Transverse colon (tissue), 4 donors: ENCODE measurements around the gene TIMD4.

Source experiments
- POLR2A ChIP-seq: fragments of 450-650 bp; IDR thresholded peaks from one replicate; pipeline ENCODE4 v1.6.1; 2016; ENCODE audit warnings: antibody characterized with exemption, mild to moderate bottlenecking, moderate library complexity
- POLR2AphosphoS5 ChIP-seq, 3 donors: sonication (generic); formaldehyde crosslinking; IDR thresholded peaks; one replicate each; pipeline ENCODE4 v1.6.1; 2016; ENCODE audit warnings: antibody characterized with exemption in 3 of 3
- TF ChIP-seq, protein P1 (sequence below), 5 experiments: fragments of 200-600 bp in 3 of 5; fragments of 450-650 bp in 2 of 5; sonication (generic) in 3 of 5; IDR thresholded peaks; 1 replicate in 2 of 5; 2 replicates in 3 of 5; pipeline ENCODE4 v1.5.1; 2016 to 2017; ENCODE audit warnings: antibody characterized with exemption in 5 of 5, inconsistent platforms in 3 of 5, mild to moderate bottlenecking in 2 of 5, moderate library complexity in 1 of 5

DNA sequence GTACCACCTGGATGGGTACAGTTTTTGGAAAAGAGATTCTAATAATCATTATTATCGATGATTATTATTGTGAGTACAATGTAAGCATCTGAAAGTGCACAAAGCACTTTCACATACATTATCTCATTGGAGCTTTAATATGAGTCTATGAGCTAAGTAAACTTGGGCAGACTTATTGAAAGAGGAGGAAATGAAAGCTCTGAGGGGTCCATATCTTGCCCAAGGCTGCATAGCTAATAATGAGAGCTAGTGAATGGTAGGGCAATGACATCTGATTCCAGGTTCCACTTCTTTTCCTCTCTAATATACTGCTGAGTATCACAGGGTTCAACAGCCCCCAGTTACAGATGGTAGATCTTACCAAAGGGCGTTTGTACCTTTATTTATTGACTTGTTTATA is 26.1 kb downstream of the TIMD4 start:
- TF ChIP-seq, protein P1, sequence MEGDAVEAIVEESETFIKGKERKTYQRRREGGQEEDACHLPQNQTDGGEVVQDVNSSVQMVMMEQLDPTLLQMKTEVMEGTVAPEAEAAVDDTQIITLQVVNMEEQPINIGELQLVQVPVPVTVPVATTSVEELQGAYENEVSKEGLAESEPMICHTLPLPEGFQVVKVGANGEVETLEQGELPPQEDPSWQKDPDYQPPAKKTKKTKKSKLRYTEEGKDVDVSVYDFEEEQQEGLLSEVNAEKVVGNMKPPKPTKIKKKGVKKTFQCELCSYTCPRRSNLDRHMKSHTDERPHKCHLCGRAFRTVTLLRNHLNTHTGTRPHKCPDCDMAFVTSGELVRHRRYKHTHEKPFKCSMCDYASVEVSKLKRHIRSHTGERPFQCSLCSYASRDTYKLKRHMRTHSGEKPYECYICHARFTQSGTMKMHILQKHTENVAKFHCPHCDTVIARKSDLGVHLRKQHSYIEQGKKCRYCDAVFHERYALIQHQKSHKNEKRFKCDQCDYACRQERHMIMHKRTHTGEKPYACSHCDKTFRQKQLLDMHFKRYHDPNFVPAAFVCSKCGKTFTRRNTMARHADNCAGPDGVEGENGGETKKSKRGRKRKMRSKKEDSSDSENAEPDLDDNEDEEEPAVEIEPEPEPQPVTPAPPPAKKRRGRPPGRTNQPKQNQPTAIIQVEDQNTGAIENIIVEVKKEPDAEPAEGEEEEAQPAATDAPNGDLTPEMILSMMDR (IDR thresholded peaks at IDR 0.05): no peak
- TF ChIP-seq POLR2A: no peak
- no peak for TF ChIP-seq POLR2AphosphoS5 (IDR thresholded peaks at IDR 0.05)
